ENCODE results near the gene KLF7.

Gene KLF7

DNA sequence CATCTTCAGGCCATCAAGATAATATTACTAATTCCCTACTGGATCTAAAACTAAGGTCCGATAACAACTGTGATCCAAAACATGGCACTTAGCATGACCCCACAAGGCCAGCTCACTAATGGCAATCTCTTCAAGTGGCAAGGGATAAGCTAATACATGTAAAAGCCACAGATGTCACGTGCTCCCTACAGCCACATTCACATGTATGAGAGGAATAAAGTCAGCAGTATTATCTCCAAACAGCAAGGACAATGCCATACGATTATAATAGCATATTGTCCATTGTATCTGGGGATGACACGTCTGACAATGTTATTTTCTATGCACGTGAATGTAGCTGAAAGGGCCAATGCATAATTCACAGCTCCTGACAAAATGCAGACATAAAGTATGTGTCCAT is 56.0 kb downstream of the KLF7 start:
- DNase-seq (ENCODE audit: low read depth): no peak
- no peak overlapping the region for H3K4me3 ChIP-seq (ENCODE audit: low read depth, low read length)

DNA sequence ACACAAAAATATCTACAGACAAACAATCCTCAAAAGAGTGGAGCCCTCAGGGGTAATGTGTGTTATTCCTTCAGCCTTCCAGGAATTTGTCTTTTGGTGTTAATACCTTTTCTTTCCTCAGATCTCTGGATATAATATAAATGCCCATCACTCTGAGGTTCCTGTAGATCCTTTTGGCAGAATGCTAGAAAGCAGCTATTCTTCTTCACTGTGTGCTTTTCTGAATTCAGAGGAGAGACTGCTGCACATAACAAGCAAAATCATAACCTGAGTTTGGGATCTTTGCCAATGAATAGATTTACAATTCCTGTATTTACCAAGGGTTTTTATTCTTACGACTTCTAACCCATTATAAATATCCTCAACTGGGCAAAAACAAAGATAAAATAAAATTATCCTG is 57.3 kb downstream of the KLF7 start:
- no peak for DNase-seq (ENCODE audit: low read depth)
- no peak overlapping the region for H3K4me3 ChIP-seq (ENCODE audit: low read depth, low read length)

- no peak overlapping the region for H3K4me3 ChIP-seq (ENCODE audit: low read depth, low read length)
- DNase-seq (ENCODE audit: low read depth): no peak
Measured at GRCh38 chr2:207107551-207107950, 58.2 kb downstream of the KLF7 start.

DNA sequence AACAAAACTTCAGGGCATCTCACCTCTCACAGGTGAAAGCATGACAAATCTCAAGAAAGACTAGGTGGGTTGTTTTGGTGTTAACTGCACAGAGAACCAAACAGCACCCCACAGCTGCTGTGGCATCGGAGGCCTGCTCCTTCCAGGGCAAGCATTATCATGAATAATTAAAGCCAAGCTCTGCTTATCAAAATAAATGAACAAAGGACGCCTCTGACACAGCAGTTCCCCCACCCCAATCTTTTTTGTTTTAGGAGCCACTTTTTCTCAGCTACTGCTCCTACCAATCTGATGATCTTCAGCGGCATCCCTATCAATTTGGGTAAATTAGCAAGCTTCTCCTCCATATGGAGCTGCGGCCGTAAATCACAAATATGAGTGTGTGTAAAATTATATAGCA is 58.6 kb downstream of the KLF7 start:
- DNase-seq (ENCODE audit: low read depth): no peak
- H3K4me3 ChIP-seq (ENCODE audit: low read depth, low read length): no peak overlapping the region

- no peak for DNase-seq (ENCODE audit: low read depth)
- H3K4me3 ChIP-seq (ENCODE audit: low read depth, low read length): no peak overlapping the region
Measured at GRCh38 chr2:207103132-207103531, 62.6 kb downstream of the KLF7 start.

GRCh38 chr2:207101984-207102383 is 63.8 kb downstream of the KLF7 start:
- no peak for DNase-seq (ENCODE audit: low read depth)
- H3K4me3 ChIP-seq (ENCODE audit: low read depth, low read length): no peak overlapping the region

DNA sequence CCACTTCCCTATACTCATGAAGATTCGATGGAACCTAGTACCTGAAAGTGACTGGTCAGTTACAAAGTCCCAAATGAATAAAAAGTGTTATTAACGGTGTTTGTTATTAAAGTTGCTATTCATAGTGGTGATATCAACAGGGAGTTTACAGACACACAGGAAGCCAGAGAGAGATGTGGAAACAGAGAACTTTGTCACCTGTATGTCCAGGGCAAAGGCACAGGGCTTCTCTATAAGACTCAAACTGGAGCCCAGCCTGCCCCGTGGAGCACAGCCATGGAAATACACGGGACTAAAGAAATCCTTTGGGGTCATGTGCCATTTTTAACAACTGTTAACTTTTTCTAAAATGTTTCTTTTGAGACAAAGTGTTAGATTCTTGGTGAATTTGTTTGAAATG is 68.5 kb downstream of the KLF7 start:
- DNase-seq (ENCODE audit: low read depth): no peak
- no peak overlapping the region for H3K4me3 ChIP-seq (ENCODE audit: low read depth, low read length)

DNA sequence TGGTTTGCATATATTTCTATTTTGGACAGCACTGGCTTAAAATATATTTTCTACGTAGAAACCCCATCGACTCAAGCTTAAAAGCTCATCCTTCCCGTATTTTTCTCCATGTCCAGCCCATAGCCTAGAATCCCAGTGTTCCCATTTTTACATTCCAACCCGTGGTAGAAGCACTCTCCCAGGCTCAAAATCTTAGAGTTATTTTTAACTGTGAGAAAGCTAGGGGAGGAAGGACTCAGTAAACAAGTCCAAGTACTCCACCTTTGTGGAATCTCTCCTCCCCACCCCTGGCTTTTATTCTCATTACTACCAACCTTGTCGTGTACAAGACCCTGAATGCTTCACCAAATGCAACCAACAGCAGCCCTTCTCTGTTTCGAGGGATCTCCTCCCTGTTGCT is 69.8 kb downstream of the KLF7 start:
- H3K4me3 ChIP-seq (ENCODE audit: low read depth, low read length): no peak overlapping the region
- no peak for DNase-seq (ENCODE audit: low read depth)

- DNase-seq (ENCODE audit: low read depth): no peak
- no peak overlapping the region for H3K4me3 ChIP-seq (ENCODE audit: low read depth, low read length)
Measured at GRCh38 chr2:207093234-207093633, 72.5 kb downstream of the KLF7 start.

- DNase-seq (ENCODE audit: low read depth): no peak
- H3K4me3 ChIP-seq (ENCODE audit: low read depth, low read length): no peak overlapping the region
Measured at GRCh38 chr2:207092818-207093217, 72.9 kb downstream of the KLF7 start.

GRCh38 chr2:207091928-207092327 is 73.8 kb downstream of the KLF7 start:
- H3K4me3 ChIP-seq (ENCODE audit: low read depth, low read length): no peak overlapping the region
- DNase-seq (ENCODE audit: low read depth): no peak

DNA sequence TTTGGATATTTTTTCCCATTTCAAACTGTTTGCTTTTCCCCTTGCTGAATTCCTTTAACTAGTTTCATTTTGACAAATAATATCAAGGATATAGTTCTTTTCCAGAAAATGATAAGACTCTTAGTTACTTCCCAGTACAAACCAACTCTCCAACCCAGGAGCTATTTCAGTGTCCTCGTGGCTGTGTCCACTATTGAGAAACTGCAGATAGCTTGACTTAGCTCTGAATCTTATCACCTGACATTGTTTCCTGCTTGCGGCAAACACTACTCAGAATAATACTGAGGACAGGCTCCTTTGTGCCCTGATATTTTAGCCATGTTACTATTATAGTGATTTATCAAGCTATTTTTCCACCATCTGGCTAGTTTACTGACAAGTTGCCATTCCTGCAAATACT is 74.6 kb downstream of the KLF7 start:
- H3K4me3 ChIP-seq (ENCODE audit: low read depth, low read length): no peak overlapping the region
- DNase-seq (ENCODE audit: low read depth): no peak

- no peak overlapping the region for H3K4me3 ChIP-seq (ENCODE audit: low read depth, low read length)
- no peak for DNase-seq (ENCODE audit: low read depth)
Measured at GRCh38 chr2:207090389-207090788, 75.4 kb downstream of the KLF7 start.

DNA sequence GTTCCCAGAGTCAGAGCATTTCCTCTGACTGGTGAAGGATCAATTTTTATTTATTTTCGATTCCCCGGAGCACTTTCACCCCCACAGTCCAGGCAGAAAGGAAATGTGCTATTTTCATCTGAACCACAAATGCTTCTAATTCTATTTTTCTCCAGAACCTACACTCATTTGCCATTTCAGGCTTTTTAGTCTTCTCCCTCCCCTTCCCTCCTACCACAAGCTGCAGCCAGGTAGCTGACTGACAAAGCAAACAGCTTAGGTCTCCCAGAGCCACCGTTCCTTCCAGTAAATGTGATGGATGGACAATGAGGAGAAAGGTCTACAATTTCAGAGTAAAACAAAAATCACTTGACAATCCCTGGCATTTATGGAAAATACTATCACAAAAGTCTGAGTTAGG is 76.9 kb downstream of the KLF7 start:
- no peak overlapping the region for H3K4me3 ChIP-seq (ENCODE audit: low read depth, low read length)
- DNase-seq (ENCODE audit: low read depth): no peak

DNA sequence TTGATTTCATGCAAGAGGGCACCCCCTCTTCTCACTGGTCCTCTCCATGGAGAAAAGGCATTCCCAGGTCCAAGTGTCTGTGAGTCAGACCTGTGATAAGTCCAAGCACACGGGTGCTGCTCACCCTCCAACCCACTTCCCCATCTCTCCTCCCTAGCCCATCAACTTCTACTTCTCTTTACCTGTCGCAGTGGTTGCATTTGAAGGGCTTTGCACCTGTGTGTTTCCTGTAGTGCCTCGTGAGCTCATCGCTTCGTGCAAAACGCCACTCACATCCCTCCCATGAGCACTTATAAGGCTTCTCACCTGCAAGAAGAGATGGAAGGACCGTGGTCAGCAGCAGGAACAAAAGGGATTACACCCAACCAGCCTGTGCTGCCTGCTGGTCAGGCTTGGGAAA is 77.5 kb downstream of the KLF7 start:
- DNase-seq (ENCODE audit: low read depth): no peak
- H3K4me3 ChIP-seq (ENCODE audit: low read depth, low read length): no peak overlapping the region

GRCh38 chr2:207087046-207087902 is 78.5 kb downstream of the KLF7 start:
- no peak for DNase-seq (ENCODE audit: low read depth)
- no peak overlapping the region for H3K4me3 ChIP-seq (ENCODE audit: low read depth, low read length)

DNA sequence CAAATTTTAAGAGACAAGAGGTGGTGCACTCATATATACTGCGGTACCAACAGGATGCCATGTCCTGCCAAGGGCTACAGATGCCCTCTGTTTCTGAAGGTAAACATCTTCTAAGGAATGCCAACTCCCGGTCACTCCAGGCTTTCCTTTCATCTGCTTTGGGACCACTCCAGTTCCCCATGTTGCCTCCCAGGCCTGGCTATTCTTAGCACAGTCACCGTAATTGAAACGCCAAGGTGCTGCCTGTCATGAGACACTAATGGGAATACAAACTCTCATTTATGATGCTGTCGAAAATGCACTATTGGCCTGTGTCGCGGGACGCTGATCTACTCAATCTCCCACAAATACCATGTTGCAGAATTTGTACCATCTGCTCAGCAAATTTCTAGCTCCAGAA is 79.6 kb downstream of the KLF7 start:
- H3K4me3 ChIP-seq (ENCODE audit: low read depth, low read length): no peak overlapping the region
- no peak for DNase-seq (ENCODE audit: low read depth)

DNA sequence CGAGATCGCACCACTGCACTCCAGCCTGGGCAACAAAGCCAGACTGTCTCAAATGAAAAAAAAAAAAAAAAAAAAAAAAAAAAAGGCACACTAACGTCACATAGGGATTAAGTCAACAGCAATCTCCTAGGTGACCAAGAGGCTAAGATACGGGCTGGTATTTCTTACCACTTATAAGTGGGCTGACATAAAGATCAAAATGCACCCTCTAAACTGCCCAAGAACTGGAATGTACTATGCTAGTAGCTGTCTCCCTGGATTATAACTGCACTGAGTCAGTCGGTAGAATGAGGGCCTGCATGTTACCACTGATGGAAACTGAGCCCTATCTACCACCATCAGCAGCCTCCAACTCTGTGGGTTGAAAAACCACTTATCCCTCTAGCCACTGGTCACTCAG is 80.6 kb downstream of the KLF7 start:
- H3K4me3 ChIP-seq (ENCODE audit: low read depth, low read length): no peak overlapping the region
- no peak for DNase-seq (ENCODE audit: low read depth)

DNA sequence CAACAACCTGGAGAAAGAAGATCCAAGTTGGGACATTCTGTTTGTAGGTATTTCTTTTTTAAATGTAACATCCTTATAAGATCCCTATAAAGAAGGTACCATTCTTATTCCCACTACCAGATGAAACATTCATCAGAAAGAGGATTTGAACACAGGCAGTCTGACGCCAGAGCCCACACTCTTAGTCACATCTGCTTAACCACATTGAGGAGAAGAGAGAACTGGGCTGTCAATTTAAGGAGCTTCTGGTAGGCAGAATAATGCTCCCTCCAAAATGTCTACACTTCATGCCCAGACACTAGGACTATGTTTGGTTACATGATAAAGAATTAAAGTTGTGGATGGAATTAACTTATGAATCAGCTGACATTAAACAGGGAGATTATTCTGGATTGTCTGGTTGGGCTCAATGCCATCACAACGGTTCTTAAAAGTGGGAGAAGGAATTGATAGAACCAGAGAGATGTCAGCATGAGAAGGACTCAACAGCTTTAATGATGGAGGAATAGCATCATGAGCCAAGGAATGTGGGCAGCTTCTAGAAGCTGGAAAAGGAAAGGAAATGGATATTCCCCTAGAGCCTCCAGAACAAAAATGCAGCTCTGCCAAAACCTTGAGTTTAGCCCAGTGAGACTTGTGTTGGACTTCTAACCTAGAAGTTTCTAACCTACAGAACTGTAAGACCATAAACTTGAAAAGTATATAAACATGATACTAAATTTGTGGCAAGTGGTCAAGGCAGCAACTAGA is 82.2 kb downstream of the KLF7 start:
- DNase-seq (ENCODE audit: low read depth): no peak
- no peak overlapping the region for H3K4me3 ChIP-seq (ENCODE audit: low read depth, low read length)

DNA sequence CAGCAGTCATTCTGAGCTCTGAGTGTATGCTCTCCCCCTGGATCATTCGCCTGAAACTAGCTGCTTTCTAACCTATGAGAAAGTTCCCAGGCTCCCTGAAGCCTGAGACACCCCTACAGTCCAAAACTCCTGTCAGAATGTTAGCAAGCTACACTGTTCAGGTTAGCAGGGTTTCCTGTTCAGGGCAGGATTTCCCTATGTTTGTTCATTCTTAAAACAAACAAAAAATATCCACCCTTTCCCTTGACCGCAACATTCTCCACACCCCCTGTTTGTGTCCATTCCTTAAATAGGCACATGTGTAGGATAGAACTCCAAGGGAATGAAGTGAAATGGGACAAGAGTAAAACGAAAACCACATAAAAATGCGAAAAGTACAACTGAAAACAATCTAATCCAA is 83.1 kb downstream of the KLF7 start:
- no peak overlapping the region for H3K4me3 ChIP-seq (ENCODE audit: low read depth, low read length)
- no peak for DNase-seq (ENCODE audit: low read depth)

- no peak for DNase-seq (ENCODE audit: low read depth)
- H3K4me3 ChIP-seq (ENCODE audit: low read depth, low read length): no peak overlapping the region
Measured at GRCh38 chr2:207078186-207078798, 87.5 kb downstream of the KLF7 start.

Measured in skeletal muscle cell (primary cell).